ENCODE measurements around the gene CDA.

DNA sequence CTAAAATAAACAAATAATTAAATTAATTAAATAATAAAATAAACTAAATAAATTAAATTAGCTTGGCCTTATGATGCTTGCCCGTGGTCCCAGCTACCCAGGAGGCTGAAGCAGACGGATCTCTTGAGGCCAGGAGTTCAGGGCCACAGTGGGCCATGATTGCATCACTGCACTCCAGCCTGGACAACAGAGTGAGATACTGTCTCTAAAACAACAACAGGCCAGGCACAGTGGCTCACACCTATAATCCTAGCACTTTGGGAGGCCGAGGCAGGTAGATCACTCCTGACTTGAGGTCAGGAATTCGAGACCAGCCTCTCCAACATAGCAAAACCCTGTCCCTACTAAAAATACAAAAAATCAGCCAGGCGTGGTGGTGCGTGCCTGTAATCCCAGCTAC lies 32.1 kb downstream of the CDA start:
- TF ChIP-seq, protein P1, sequence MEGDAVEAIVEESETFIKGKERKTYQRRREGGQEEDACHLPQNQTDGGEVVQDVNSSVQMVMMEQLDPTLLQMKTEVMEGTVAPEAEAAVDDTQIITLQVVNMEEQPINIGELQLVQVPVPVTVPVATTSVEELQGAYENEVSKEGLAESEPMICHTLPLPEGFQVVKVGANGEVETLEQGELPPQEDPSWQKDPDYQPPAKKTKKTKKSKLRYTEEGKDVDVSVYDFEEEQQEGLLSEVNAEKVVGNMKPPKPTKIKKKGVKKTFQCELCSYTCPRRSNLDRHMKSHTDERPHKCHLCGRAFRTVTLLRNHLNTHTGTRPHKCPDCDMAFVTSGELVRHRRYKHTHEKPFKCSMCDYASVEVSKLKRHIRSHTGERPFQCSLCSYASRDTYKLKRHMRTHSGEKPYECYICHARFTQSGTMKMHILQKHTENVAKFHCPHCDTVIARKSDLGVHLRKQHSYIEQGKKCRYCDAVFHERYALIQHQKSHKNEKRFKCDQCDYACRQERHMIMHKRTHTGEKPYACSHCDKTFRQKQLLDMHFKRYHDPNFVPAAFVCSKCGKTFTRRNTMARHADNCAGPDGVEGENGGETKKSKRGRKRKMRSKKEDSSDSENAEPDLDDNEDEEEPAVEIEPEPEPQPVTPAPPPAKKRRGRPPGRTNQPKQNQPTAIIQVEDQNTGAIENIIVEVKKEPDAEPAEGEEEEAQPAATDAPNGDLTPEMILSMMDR (IDR thresholded peaks at IDR 0.05), result no peak
- TF ChIP-seq POLR2A (IDR thresholded peaks at IDR 0.05), result no peak
